HFFc6 (cell line): ENCODE measurements around the gene SLC9C2. TPM values are rescaled to one million over a fixed set of nuclear protein-coding genes. Genes with fewer than 3 reads are reported as not detected.

ENCODE experiments used
- DNase-seq: peaks from one replicate; pipeline ENCODE4 v3.0.0-alpha.2; 2018
- H3K27ac Mint-ChIP-seq: 2 replicates; pipeline ENCODE4 v1.8.0; 2020; ENCODE audit warnings: mild to moderate bottlenecking, mixed read lengths
- H3K27me3 Mint-ChIP-seq: 2 replicates; pipeline ENCODE4 v1.8.0; 2021; ENCODE audit warnings: mild to moderate bottlenecking, moderate library complexity, mixed read lengths; ENCODE audit not compliant: insufficient read depth
- H3K36me3 Mint-ChIP-seq: 2 replicates; pipeline ENCODE4 v1.8.0; 2021; ENCODE audit warnings: low read depth, mixed read lengths
- H3K4me1 Mint-ChIP-seq: 2 replicates; pipeline ENCODE4 v1.8.0; 2020; ENCODE audit warnings: low read depth, mixed read lengths
- H3K4me3 Mint-ChIP-seq: 2 replicates; pipeline ENCODE4 v1.8.0; 2020; ENCODE audit warnings: mild to moderate bottlenecking, moderate library complexity, mixed read lengths
- H3K9me3 Mint-ChIP-seq: 2 replicates; pipeline ENCODE4 v1.8.0; 2020; ENCODE audit warnings: mild to moderate bottlenecking, mixed read lengths
- CTCF ChIP-seq: fragments of 200-600 bp; sonication (generic); IDR thresholded peaks from 2 replicates; pipeline ENCODE4 v1.5.0; 2021; ENCODE audit warnings: antibody characterized with exemption, mild to moderate bottlenecking
- total RNA-seq, 6 experiments: library from RNA; stranded (reverse); fragmentation: NEBNext Ultra II Directional; extraction: Animal tissue kit (Norgen Biotek cat#: 25700); gene quantifications; 2 replicates in 1 of 6; 3 replicates in 5 of 6; pipeline ENCODE4 v1.2.3, GENCODE V29; 2021

Gene SLC9C2
- total RNA-seq, 6 experiments from 2014 or later: not detected

GRCh38 chr1:173551699-173552098 is 51.2 kb downstream of the SLC9C2 start:
- Mint-ChIP-seq H3K36me3 (no peaks in the 10 kb centered on the region), H3K9me3 (no peaks in the 10 kb centered on the region), H3K4me3 (no peak overlapping the region), H3K27ac (no peak overlapping the region), H3K4me1 (peaks cover 12% of the 10 kb centered on the region), H3K27me3 (peaks cover 11% of the 10 kb centered on the region; the same call in 1 of the 2 replicates)
- no peak for TF ChIP-seq CTCF
- DNase-seq: no peak

GRCh38 chr1:173549813-173550212 is 53.1 kb downstream of the SLC9C2 start:
- Mint-ChIP-seq H3K4me1 (peaks cover 5% of the 10 kb centered on the region; the same call in 1 of the 2 replicates), H3K9me3 (no peaks in the 10 kb centered on the region), H3K36me3 (no peaks in the 10 kb centered on the region), H3K4me3 (no peak overlapping the region), H3K27me3 (peaks cover 11% of the 10 kb centered on the region; the same call in 1 of the 2 replicates), H3K27ac (no peak overlapping the region)
- TF ChIP-seq CTCF: no peak
- DNase-seq: no peak

- no peak for TF ChIP-seq CTCF
- no peaks in the 10 kb centered on the region for H3K36me3 Mint-ChIP-seq
- no peaks in the 10 kb centered on the region for H3K4me1 Mint-ChIP-seq
- no peaks in the 10 kb centered on the region; the same call in 1 of the 2 replicates for H3K9me3 Mint-ChIP-seq
- H3K27ac Mint-ChIP-seq: no peak overlapping the region
- H3K27me3 Mint-ChIP-seq: peaks cover 3% of the 10 kb centered on the region; the same call in 1 of the 2 replicates
- H3K4me3 Mint-ChIP-seq: no peak overlapping the region
- DNase-seq: no peak
Observed at GRCh38 chr1:173545688-173546087, 57.2 kb downstream of the SLC9C2 start.

- no peaks in the 10 kb centered on the region for H3K36me3 Mint-ChIP-seq
- TF ChIP-seq CTCF: no peak
- H3K27ac Mint-ChIP-seq: no peak overlapping the region
- H3K27me3 Mint-ChIP-seq: no peaks in the 10 kb centered on the region; the same call in none of the 2 replicates
- no peak overlapping the region for H3K4me3 Mint-ChIP-seq
- peaks cover 10% of the 10 kb centered on the region; the same call in 1 of the 2 replicates for H3K4me1 Mint-ChIP-seq
- no peak for DNase-seq
- no peaks in the 10 kb centered on the region for H3K9me3 Mint-ChIP-seq
Observed at GRCh38 chr1:173536223-173536622, 66.6 kb downstream of the SLC9C2 start.

GRCh38 chr1:173532237-173532636 is 70.6 kb downstream of the SLC9C2 start:
- no peak for DNase-seq
- no peak for TF ChIP-seq CTCF
- peak overlapping the region; percentile 65 for H3K4me3 Mint-ChIP-seq
- no peak overlapping the region for H3K27ac Mint-ChIP-seq
- no peaks in the 10 kb centered on the region for H3K9me3 Mint-ChIP-seq
- peaks cover 10% of the 10 kb centered on the region; the same call in 1 of the 2 replicates for H3K4me1 Mint-ChIP-seq
- H3K27me3 Mint-ChIP-seq: peaks cover 5% of the 10 kb centered on the region; the same call in 1 of the 2 replicates
- H3K36me3 Mint-ChIP-seq: no peaks in the 10 kb centered on the region
